SHP77 (cell line): ENCODE measurements around the gene TPM2.
A peak's percentile ranks its signal among the peaks of the same experiment; 100 is the strongest.

ENCODE experiments used
- DNase-seq, 2 experiments: peaks; one replicate each; lab custom pipeline; 2025; lab: John Stamatoyannopoulos, UW

Gene TPM2

GRCh38 chr9:35689542-35690293, at the start of gene TPM2:
Gene TPM2, minus strand, starts transcription at chr9:35689925. Its CDS starts 108 bp downstream, at chr9:35689817.
- DNase-seq: no peak

- no peak for DNase-seq
Observed at GRCh38 chr9:35738924-35739323, 49.2 kb upstream of the TPM2 start.

GRCh38 chr9:35738186-35738585, 48.5 kb upstream of the TPM2 start:
- DNase-seq: no peak

GRCh38 chr9:35737143-35737542, 47.4 kb upstream of the TPM2 start:
- no peak for DNase-seq

- DNase-seq: peak; percentile 23 to 49
Observed at GRCh38 chr9:35736201-35736633, 46.5 kb upstream of the TPM2 start.

GRCh38 chr9:35734096-35734495, 44.4 kb upstream of the TPM2 start:
- DNase-seq: no peak

GRCh38 chr9:35732800-35733541, 43.2 kb upstream of the TPM2 start:
- peak; percentile 24 to 49 for DNase-seq

- DNase-seq: peak; percentile 91 to 93
Observed at GRCh38 chr9:35732185-35732799, 42.6 kb upstream of the TPM2 start, which contains the start of the genes CREB3 and TLN1. Gene CREB3, plus strand, starts transcription at chr9:35732666. Its CDS starts 107 bp downstream, at chr9:35732773. Gene TLN1, minus strand, starts transcription at chr9:35732195. Its CDS starts 6,501 bp downstream, at chr9:35725694.

- DNase-seq: no peak
Observed at GRCh38 chr9:35731415-35732184, 41.9 kb upstream of the TPM2 start.

GRCh38 chr9:35730486-35730854, 40.7 kb upstream of the TPM2 start:
- DNase-seq: no peak

GRCh38 chr9:35729700-35730485, 40.2 kb upstream of the TPM2 start:
- peak; percentile 5 to 37 for DNase-seq

- DNase-seq: no peak
Observed at GRCh38 chr9:35729101-35729500, 39.4 kb upstream of the TPM2 start.

GRCh38 chr9:35728041-35728971, 38.6 kb upstream of the TPM2 start:
- no peak for DNase-seq

GRCh38 chr9:35727676-35728040, 37.9 kb upstream of the TPM2 start:
- no peak for DNase-seq

- no peak for DNase-seq
Observed at GRCh38 chr9:35726931-35727330, 37.2 kb upstream of the TPM2 start.

- no peak for DNase-seq
Observed at GRCh38 chr9:35725362-35725761, 35.6 kb upstream of the TPM2 start.

- no peak for DNase-seq
Observed at GRCh38 chr9:35723908-35724307, 34.2 kb upstream of the TPM2 start.

GRCh38 chr9:35723426-35723825, 33.7 kb upstream of the TPM2 start:
- DNase-seq: no peak

- no peak for DNase-seq
Observed at GRCh38 chr9:35719546-35719945, 29.8 kb upstream of the TPM2 start.
